Cardiac atrium fibroblast (primary cell): ENCODE data around the gene HARS1. TPM values are rescaled to one million over a fixed set of nuclear protein-coding genes. Genes with fewer than 3 reads are reported as not detected.

ENCODE experiments used
- total RNA-seq: library from RNA; depleted of rRNA; stranded (reverse); fragments of >200 nt; gene quantifications from 2 replicates; pipeline ENCODE4 v1.2.3, GENCODE V29; 2015

Gene HARS1, protein sequence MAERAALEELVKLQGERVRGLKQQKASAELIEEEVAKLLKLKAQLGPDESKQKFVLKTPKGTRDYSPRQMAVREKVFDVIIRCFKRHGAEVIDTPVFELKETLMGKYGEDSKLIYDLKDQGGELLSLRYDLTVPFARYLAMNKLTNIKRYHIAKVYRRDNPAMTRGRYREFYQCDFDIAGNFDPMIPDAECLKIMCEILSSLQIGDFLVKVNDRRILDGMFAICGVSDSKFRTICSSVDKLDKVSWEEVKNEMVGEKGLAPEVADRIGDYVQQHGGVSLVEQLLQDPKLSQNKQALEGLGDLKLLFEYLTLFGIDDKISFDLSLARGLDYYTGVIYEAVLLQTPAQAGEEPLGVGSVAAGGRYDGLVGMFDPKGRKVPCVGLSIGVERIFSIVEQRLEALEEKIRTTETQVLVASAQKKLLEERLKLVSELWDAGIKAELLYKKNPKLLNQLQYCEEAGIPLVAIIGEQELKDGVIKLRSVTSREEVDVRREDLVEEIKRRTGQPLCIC
- 57.8 and 66.9 TPM in 2 replicates for total RNA-seq

DNA sequence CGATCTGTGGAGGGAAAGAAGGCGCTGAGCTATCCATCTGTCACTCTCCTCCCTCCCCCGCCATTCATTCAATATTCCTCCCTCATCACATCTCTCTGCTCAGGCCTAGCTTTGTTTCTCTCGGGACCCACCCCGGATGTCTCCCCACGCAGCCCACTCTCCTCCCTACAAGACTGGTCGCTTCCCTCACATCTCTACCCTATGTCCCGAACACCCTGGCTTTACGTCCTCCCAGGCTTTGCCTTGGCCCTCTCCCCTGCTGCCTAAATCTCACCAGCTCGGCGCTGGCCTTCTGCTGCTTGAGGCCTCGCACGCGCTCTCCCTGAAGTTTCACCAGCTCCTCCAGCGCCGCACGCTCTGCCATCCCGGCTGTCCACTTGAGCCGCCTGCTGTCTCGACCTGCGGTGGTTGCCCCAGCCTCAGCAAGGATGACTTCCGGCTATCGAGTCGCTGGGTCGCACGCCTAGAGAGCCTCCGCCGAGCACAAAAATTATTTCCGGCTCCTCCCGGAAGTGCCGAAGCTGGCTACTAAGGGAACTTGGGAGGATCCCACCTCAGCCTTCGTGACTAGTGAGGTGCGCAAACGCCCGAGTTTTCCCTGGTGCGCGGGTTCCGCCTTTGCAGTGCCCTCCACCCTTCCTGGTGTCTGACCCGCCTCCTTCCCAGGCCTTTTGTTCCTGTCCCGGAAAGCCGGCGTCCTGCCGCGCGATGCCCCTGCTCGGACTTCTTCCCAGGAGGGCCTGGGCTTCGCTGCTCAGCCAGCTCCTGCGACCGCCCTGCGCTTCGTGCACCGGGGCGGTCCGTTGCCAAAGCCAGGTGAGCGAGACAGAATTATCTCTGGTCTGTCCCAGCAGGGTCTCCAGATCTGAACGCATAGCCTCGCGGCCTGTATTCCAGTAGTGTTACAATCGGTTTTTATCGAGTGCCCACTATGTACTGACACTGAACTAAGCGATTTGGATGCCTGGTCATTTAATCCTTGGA lies at the start of gene HARS1, which contains the start of gene HARS2:
HARS1 (minus strand) TSS at position 430 of the 984 bp plus-strand sequence; CDS start at position 364, 66 bp downstream.
HARS2 (plus strand) TSS at position 515 of the 984 bp plus-strand sequence; CDS start at position 709, 194 bp downstream.

DNA sequence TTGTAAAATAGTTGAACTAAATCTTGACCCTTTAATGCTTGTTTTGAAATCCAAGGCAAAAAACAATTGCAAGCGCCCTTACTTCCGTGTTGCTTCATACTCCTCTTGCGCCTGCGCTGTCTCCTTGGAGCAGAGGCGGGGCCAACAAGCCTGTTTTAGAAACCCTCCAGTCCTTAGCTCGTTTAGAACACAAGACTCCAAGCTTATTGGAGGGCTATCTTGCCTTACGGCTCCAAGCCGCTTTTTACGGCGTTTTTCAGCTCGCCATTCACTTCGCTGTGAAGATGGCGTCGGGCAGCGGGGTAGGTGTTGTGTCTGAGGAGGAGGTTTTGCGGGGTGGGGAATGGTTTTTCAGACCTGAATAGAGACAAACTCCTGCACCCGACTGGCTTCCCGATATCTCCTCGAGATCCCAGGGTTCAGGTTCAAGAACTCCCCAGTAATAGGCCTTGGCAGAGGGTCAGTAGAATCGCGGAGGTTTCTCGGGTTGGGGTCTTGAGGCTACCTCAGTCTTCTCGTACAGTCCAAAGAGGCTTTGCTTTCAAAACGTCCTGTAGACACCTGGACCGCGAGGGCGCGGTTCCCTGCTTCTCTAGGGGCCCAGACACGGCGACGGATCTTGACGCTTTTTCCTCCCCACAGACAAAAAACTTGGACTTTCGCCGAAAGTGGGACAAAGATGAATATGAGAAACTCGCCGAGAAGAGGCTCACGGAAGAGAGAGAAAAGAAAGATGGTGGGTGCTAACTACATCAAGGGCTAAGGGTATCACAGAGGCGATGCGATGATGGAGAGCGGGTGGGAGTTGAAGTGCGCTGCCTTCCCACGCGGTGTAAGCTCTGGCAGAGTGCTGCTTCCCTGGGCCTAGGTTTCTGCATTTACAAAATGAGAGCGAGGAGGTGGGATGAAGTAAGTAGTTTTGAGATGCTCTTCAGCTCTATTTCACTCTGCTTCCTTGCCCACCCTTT lies 9.3 kb upstream of the HARS1 start, which contains the start of gene ZMAT2:
ZMAT2 (plus strand) TSS at position 271 of the 968 bp plus-strand sequence; CDS start at position 285, 14 bp downstream.

DNA sequence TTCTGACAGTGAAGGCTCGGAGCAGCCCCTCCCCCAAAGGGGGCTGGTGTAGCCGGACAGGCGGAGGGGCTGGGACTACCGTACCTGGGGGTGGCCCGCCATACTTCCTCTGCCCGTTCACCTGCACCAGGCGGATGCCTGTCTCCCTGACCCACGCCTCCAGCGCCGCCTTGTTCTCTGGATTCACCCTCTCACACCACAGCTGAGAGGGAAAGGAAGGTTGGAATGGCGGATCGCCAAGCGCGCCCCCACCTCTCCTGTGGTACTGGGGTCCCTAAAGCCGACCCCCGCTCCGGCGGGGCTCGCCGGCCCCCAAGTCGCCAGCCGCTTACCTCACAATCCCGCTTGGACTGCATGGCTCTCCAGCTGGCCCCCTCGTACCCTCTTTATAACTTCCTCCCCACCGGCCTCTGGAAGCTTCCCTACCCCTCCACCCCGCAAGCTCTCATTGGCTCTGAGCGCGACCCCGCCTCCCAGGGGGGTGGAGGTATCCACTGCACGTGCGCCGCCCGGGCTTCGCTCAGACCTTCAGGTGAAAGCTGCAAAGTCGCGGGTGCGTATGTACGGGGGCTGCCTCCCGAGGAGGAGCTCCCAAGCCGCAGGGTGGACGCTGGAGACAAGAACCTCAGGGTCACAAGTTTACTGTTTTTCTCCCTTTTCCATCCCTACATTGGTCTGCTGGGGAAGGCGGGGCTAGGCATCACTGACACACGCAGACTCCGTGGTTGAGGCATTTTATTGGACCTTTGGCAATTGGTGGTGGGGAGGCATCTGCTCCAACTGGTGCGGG lies 17.8 kb downstream of the HARS1 start, which contains the start of gene DND1:
DND1 (minus strand) TSS at position 390 of the 790 bp plus-strand sequence; CDS start at position 356, 34 bp downstream.

DNA sequence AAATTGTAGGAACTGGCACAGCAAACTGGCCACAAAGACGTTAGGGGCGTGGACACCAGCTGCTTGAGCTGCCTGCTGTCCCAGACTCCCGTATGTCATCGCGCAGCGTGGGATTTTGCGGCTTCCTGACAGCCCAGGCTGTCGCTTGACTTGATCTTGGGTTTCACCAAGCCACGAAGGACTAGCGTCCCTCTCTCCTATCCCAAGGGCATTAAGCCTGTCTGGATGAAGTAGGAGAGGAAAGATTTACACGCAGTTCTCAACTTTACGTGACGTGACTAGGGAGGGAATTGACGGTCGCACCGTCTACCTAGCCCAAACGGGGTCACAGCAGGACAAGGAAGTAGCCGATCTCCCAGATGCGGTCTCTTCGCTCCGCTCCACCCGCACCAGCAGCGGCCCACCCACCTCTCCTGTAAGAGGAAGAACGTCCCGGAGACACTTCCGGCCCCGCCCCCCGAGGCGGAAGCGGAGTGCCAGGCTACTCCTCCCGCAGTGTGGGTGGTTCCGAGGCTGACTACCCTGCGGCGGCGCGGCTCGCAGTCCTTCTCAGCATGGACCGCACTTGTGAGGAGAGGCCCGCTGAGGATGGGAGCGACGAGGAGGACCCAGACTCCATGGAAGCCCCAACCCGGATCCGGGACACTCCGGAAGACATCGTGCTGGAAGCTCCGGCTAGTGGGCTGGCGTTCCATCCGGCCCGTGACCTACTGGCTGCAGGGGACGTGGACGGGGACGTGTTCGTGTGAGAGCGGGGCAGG lies 26.6 kb downstream of the HARS1 start, which contains the start of gene WDR55:
WDR55 (plus strand) TSS at position 546 of the 761 bp plus-strand sequence; CDS start at position 555, 9 bp downstream.

DNA sequence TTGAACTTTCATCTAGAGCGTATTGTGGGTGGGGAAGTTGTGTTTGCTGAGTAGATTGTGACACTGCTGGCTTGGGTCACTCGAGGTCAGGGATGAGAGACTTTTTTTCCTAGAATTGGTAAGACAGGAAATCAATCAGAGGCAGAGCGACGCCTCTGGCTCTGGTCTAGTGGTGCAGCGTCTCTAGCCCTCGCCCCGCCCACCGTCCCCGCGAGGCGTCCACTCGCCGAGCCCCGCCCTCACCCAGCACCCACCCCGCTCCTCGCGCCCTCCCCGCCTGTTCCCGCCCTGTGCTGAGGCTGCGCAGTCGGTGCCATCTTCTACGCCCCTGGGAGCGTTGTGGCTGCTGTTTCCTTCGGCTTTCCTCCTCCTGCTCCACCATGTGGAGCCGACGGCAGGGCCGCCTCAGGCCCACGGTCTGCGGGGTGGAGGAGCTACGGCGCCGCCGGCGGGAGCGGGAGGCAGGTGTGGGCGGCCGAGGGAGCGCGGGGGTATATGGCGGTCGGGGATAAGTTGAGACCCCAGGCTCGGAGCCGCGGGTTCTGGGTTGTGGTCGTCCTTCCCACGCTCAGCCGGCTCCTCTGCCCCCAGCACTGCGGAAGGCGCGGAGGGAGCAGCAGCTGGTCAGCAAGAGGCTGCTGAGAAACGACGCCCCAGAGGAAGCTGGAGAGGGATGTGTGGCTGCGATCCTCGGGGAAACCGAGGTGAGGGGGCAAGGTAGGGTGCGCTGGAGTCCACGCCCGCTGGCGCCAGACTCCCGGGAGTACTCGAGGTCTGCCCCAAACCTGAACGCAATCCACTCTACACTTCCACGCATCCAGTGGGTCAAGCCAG lies 51.8 kb downstream of the HARS1 start, which contains the start of gene TMCO6:
TMCO6 (plus strand) TSS at position 304 of the 834 bp plus-strand sequence; CDS start at position 381, 77 bp downstream.

DNA sequence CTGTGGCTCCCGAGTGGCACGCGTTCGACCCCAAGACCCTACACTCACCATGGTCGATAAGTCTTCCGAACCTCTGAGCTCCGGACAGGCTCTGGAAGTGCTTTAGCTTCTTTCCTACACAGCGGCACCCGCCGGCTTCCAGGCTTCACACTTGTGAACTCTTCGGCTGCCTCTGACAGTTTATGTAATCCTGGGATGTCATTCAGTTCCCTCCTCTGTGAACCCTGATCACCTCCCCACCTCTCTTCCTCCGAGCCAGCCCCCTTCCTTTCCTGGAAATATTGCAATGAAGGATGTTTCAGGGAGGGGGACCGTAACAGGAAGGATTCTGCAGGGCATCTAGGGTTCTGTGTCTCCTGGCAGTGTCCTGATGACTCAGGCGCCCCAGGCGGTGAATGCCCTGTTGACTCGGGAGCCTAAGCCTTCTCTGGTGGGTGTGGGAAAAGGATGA lies 58.1 kb downstream of the HARS1 start, which contains the start of gene CD14:
CD14 (minus strand) TSS at position 155 of the 451 bp plus-strand sequence; CDS start at position 51, 104 bp downstream.

Other genes with a start within 250 kb of the HARS1 start
- 2.1 and 5.2 TPM in 2 replicates for gene EIF4EBP3, start 143.7 kb downstream of the HARS1 start, total RNA-seq
- 40.5 and 51.4 TPM in 2 replicates for gene SRA1, start 133.9 kb downstream of the HARS1 start, total RNA-seq
- gene APBB3, start 126.8 kb downstream of the HARS1 start, total RNA-seq = 7.3 and 9.6 TPM in 2 replicates
- gene SLC35A4, start 126.5 kb downstream of the HARS1 start, total RNA-seq = 27.2 and 36.3 TPM in 2 replicates
- gene CD14, start 58.2 kb downstream of the HARS1 start, total RNA-seq = 1.1 and 14.7 TPM in 2 replicates
- 5.6 and 15.7 TPM in 2 replicates for gene TMCO6, start 51.9 kb downstream of the HARS1 start, total RNA-seq
- 60.4 and 70.4 TPM in 2 replicates for gene NDUFA2, start 43.7 kb downstream of the HARS1 start, total RNA-seq
- gene IK, start 43.5 kb downstream of the HARS1 start, total RNA-seq = 60.8 and 62.6 TPM in 2 replicates
- 14.6 and 21.1 TPM in 2 replicates for gene WDR55, start 26.5 kb downstream of the HARS1 start, total RNA-seq
- not detected in 2 replicates for gene DND1, start 17.8 kb downstream of the HARS1 start, total RNA-seq
- 17.3 and 25.1 TPM in 2 replicates for gene HARS2, start 85 bp upstream of the HARS1 start, total RNA-seq
- gene ZMAT2, start 9.1 kb upstream of the HARS1 start, total RNA-seq = 21.2 and 23.8 TPM in 2 replicates
- gene PCDHA1, start 94.8 kb upstream of the HARS1 start, total RNA-seq = not detected in 2 replicates
- not detected in 2 replicates for gene PCDHA2, start 103.5 kb upstream of the HARS1 start, total RNA-seq
- gene PCDHA3, start 109.7 kb upstream of the HARS1 start, total RNA-seq = not detected in 2 replicates
- 0.16 TPM in 1 of 2 replicates, not detected in the other for gene PCDHA4, start 115.7 kb upstream of the HARS1 start, total RNA-seq
- not detected in 2 replicates for gene PCDHA5, start 130.2 kb upstream of the HARS1 start, total RNA-seq
- gene PCDHA6, start 136.6 kb upstream of the HARS1 start, total RNA-seq = not detected in 2 replicates
- 0.16 and 0.72 TPM in 2 replicates for gene PCDHA7, start 142.9 kb upstream of the HARS1 start, total RNA-seq
- not detected in 2 replicates for gene PCDHA8, start 149.8 kb upstream of the HARS1 start, total RNA-seq
- under 0.01 TPM in 1 of 2 replicates, not detected in the other for gene PCDHA9, start 157.0 kb upstream of the HARS1 start, total RNA-seq
- gene PCDHA10, start 164.5 kb upstream of the HARS1 start, total RNA-seq = not detected in 2 replicates
- not detected in 2 replicates for gene PCDHA11, start 177.6 kb upstream of the HARS1 start, total RNA-seq
- gene PCDHA12, start 183.9 kb upstream of the HARS1 start, total RNA-seq = under 0.01 and 0.16 TPM in 2 replicates
- not detected in 2 replicates for gene PCDHA13, start 190.8 kb upstream of the HARS1 start, total RNA-seq
- not detected in 2 replicates for gene PCDHAC1, start 234.9 kb upstream of the HARS1 start, total RNA-seq